GM03348 (cell line): Measurements from ENCODE around the gene INPP4B.
A peak's percentile ranks its signal among the peaks of the same experiment; 100 is the strongest.

Experiments used
- DNase-seq: peaks from one replicate; pipeline ENCODE4 v3.0.0; 2012; ENCODE audit warnings: low spot score

Gene INPP4B

DNA sequence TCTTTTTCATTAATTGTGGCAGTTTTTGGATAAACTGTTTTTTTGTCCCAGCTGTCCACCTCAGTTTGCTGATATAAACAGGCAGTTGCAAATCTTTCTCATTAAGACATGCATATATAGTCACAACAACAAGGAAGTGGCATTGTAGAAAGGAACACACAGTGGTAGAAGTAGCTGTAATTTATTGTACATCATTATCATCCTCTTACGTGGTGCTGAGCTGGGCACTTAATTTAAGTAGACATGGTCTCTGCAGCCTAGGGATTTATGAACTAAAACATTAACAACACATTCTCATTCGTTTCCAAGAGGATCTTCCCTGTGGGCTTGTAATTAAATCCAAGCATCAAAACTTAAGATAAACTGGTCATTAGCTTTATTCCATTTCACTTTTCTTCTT, 500.2 kb downstream of the INPP4B start:
- no peak for DNase-seq

GRCh38 chr4:142341268-142341667, 504.8 kb downstream of the INPP4B start:
- no peak for DNase-seq

GRCh38 chr4:142339053-142339452, 507.0 kb downstream of the INPP4B start:
- no peak for DNase-seq

GRCh38 chr4:142336251-142336934, 509.7 kb downstream of the INPP4B start:
- no peak for DNase-seq

GRCh38 chr4:142334931-142335330, 511.2 kb downstream of the INPP4B start:
- no peak for DNase-seq

- DNase-seq = peak; percentile 22
These were observed 514.5 kb downstream of the INPP4B start for GRCh38 chr4:142331646-142332045.

DNA sequence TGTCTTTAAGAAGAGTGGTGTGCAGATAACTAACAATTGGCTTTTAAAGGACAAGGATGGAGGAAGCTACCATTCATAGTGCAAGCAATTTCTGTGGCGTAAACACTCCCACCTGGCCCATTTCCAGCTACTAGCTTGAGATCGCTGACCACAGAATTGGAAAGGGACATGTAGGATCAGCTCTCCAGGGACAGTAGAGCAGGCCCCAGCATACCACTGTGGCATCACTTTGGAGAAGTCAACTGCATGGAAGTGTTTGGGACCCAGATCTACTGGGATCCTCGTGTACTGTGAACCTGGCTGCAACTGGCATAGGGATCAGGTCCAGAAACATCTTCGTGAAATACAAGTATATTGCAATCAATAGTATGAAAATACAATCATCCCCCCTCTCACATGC, 515.0 kb downstream of the INPP4B start:
- DNase-seq = no peak

GRCh38 chr4:142330311-142330710, 515.8 kb downstream of the INPP4B start:
- no peak for DNase-seq

- no peak for DNase-seq
These were observed 516.8 kb downstream of the INPP4B start for GRCh38 chr4:142329313-142329712.

GRCh38 chr4:142326181-142326580, 519.9 kb downstream of the INPP4B start:
- no peak for DNase-seq

DNA sequence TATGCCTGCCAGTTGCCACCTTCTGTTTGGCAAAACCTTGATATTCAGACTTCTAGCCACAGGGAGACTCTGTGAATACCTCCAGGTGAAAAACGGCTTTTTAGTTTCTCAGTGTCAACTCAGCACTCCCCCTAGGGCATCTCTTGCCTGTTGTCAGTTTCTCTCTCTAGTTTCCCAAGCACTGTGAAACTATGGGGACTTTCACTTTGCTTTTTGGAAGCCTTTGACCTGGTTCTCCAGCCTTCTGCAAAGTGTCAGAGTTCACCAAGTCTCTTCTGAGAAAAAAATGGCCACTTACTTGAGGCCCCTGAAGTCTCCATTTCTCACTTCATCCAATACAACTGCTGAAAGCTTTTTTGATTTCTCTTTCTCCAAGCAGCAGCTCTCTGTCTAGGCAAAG, 521.5 kb downstream of the INPP4B start:
- DNase-seq = no peak

DNA sequence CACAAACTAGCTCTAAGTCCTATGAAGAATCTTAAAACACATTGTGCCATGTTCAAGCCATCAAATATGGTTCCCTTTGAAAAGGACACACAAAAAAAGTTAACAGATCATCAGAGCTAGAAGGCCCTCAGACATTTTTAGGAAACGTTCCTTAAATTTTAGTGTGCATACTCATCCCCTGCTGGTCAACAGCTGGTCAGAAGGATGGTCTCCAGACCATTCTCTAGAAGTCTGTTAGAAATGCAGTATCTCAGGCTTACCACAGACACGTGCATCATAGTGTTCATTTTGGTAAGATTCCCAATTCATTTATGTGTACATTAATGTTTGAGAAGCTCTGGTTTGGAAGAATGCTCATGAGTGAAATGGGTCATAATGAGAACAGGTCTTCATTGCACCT, 523.1 kb downstream of the INPP4B start:
- peak; percentile 8 for DNase-seq

DNA sequence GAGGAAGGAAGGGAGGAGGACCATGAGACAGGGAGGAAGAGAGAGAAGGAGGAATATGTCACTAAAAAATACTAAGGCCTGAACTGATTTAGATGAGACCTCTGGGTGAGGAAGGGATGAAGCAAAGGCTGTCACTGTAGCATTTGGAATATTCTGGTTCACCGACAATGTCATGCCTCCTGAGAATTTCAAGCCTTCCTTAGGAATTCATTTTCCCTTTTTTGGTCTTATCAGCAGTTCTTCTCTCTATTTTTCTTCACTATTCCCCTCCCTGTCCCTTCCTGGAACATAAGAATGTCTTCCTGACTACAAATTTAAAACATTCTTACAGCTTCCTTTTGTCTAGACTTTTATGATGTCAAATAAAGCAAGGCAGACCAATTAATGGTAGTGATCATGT, 527.8 kb downstream of the INPP4B start:
- DNase-seq = no peak

GRCh38 chr4:142316913-142317312, 529.2 kb downstream of the INPP4B start:
- no peak for DNase-seq

DNA sequence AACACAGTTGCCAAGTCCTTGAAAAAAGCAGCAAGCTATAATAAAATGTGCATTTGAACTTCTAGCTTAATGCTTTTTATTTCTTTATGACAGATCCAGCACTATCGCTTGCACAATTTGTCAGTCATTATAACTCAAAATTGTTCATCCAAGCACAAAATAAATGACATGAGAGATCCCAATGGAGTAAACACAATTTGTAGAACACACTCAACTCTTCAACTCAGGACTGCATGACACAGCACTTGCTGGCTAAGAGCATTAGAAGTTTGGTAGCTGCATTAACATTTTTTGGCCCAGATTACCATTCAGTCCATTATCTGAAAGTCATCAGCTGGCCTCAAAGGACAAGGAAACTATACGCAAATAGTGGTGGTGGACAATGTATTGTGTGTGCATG, 530.1 kb downstream of the INPP4B start:
- DNase-seq = no peak

DNA sequence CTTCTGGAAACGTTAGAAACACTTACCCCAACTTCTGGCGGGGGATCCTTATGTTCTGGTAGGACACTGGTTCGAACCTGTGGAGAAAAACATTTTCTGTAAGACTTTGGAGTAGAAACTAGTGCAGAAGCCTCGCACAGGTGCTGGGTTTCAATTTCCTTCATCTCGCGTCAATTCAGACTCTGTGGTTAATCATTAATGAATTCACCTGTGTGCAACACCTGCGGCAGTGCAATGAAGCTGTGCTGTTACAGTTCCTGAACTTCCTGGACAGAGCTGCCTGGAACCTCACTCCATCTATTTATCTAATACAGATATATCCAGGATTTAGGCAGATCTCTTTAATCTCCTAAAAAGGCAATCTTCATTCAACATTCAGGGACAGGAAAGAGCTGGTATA, 531.4 kb downstream of the INPP4B start:
- DNase-seq = no peak

GRCh38 chr4:142314247-142314646, 531.9 kb downstream of the INPP4B start:
- DNase-seq = no peak

DNA sequence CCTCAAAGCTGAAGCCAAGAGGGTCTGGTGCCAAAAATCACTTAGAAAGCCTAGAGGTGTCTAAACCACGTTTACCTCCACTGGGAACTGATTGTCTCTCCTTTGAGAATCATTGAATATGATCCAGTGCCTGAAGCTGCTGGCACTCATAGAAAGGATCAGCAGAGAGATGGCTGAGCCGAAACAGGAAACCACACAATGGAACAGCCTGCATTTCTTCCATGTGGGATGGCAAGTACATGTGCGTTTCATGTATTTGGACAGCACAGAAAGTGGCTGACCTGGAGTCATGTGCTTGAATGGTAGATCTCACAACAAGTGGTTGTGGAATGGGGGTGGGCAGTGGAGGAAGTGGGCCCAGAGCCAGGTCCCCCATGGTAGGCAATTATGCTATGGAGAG, 533.7 kb downstream of the INPP4B start:
- DNase-seq = no peak

DNA sequence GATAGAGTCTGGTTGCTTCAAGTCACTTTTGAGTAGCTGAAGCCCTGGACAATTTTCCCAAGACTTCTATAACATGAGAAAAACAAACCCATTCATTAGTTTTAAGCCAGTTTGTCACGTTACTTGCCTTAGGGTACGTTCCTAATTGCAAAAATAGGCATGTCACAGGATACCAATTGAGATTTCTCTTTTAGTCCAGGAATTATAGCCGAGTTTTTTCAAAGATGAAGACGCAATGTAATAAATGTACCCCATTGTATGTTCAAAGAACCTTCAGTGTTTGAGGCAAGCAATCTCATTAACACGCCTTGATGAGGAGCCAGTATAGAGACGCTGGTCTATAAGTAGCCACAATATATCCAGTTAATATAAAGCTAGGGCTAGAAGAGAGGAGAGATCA, 534.2 kb downstream of the INPP4B start:
- no peak for DNase-seq

- DNase-seq = no peak
These were observed 536.3 kb downstream of the INPP4B start for GRCh38 chr4:142309772-142310171.

GRCh38 chr4:142307857-142308256, 538.2 kb downstream of the INPP4B start:
- DNase-seq = no peak

DNA sequence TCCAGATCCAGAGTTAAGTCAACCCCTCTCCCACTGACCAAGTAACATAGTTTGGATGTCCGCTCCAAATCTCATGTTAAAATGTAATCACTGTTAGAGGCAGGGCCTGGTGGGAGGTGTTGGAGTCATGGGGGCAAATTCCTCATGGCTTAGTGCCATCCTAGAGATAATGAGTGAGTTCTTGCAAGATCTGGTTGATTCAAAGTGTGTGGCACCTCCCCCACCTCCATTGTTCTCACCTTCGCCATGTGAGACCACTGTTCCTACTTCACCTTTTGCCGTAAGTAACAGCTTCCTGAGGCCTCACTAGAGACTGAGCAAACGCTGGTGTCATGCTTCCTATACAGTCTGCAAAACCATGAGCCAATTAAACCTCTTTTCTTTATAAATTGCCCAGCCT, 548.8 kb downstream of the INPP4B start:
- DNase-seq = no peak

DNA sequence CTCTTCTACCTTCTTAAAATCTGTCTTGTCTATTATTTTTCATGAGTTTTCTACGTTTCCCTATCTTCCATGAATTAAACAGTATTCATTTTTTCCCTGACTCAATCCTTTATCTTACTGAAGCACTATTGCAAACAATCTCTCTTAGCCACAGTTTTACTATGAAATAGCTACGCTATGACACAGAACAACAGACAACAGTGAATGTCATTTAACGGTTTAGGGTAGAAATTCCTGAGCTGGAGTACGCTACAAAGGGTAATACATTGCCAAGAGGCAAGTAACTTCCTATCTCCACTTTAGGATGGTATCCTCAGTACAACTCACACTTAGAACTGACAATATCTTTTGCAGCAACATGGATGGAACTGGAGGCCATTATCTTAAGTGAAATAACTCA, 552.6 kb downstream of the INPP4B start:
- no peak for DNase-seq

GRCh38 chr4:142292231-142292630, 553.9 kb downstream of the INPP4B start:
- DNase-seq = no peak
